OCI-LY3 (cell line): ENCODE measurements around the gene TTF1.

Experiments used
- CTCF ChIP-seq: fragments of 200-600, 300-600 bp; sonication (generic); IDR thresholded peaks from 2 replicates; pipeline ENCODE4 v1.5.1; 2014; ENCODE audit warnings: antibody characterized with exemption, low read length, low read depth
- EZH2phosphoT487 ChIP-seq: fragments of 200-600 bp; shearing (Covaris generic); IDR thresholded peaks from 2 replicates; pipeline ENCODE4 v1.6.1; 2018; ENCODE audit warnings: antibody characterized with exemption, mixed run types, low read depth

DNA sequence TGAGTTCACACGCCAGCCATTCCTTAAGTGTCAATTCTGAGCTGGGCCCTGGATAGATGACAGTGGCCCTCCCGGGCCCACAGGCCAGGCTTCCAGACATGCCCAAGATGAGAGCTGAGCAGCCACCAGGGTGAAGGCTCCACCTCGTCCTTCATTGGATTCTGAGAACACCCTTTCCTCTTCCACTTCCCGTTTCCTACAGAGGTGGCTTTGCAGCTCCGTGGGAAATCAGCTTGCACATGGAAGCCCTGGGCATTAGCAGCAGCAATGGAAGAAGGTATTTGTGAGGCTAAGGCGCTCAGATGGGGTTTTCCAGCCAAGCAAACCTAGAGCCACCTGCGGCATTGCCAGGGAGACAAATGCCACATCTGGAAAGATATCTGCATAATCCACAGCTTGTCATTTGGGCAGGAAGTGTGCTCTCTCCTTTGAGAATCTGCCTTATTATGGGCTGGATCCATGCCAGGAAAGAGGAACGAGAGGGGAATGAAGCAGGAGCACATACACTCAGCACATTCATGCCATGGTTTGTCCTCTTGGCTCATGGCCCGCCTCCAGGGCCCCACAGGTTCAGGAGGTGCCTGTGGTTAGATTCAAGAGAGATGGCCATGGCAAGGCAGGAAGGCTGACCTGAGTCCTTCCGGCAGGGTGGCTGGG, 37.4 kb upstream of the TTF1 start:
- TF ChIP-seq CTCF (no peak), EZH2phosphoT487 (no peak)
